ENCODE measurements around the gene SERBP1.

GRCh38 chr1:67434491-67434890 lies 4.3 kb upstream of the SERBP1 start:
- TF ChIP-seq, protein P1, sequence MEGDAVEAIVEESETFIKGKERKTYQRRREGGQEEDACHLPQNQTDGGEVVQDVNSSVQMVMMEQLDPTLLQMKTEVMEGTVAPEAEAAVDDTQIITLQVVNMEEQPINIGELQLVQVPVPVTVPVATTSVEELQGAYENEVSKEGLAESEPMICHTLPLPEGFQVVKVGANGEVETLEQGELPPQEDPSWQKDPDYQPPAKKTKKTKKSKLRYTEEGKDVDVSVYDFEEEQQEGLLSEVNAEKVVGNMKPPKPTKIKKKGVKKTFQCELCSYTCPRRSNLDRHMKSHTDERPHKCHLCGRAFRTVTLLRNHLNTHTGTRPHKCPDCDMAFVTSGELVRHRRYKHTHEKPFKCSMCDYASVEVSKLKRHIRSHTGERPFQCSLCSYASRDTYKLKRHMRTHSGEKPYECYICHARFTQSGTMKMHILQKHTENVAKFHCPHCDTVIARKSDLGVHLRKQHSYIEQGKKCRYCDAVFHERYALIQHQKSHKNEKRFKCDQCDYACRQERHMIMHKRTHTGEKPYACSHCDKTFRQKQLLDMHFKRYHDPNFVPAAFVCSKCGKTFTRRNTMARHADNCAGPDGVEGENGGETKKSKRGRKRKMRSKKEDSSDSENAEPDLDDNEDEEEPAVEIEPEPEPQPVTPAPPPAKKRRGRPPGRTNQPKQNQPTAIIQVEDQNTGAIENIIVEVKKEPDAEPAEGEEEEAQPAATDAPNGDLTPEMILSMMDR (IDR thresholded peaks at IDR 0.05) = no peak
- no peak for TF ChIP-seq POLR2A (IDR thresholded peaks at IDR 0.05)
